COLO668 (cell line): ENCODE data around the gene IL36G.

ENCODE experiments used
- DNase-seq: peaks from one replicate; lab custom pipeline; 2025; ENCODE audit not compliant: unreplicated experiment; lab: John Stamatoyannopoulos, UW

IL36G gene

GRCh38 chr2:113015655-113016054 lies 37.8 kb downstream of the IL36G start:
- DNase-seq: no peak

DNA sequence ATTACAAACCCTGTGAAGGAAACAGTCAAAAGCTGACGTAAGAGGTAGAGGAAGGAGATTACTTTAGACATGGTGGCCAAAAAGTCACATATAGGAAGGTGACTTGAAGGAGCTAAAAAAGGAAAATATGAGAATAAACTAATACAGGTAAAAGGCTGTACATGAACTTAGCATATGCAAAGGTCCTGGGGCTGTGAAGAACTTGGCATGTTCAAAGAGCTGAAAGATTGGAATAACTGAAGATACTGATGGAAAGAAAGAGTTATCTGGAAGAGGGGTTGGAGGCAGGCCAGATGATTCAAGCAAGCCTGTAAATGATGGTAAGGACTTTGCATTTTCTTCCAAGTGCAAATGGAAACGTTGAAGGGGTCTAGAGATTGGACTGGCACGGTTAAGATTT lies 40.7 kb downstream of the IL36G start:
- no peak for DNase-seq

DNA sequence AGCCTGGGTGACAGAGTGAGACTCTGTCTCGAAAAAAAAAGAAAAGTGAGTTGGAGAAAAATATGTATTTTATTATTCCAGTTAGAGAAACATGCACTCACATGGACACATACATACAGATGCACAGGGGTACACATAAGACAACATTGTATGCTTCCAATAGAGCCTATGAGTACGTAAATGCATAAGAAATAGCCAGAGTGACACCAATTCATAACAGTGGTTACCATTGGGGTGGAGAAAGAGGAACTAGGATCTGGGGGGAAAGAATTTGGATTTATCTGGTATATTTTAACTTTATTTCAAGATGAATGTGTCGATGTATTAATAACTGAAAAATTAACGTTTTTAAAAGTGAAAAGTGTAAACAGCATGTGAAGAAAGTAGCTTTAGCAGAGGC lies 43.5 kb downstream of the IL36G start:
- no peak for DNase-seq

DNA sequence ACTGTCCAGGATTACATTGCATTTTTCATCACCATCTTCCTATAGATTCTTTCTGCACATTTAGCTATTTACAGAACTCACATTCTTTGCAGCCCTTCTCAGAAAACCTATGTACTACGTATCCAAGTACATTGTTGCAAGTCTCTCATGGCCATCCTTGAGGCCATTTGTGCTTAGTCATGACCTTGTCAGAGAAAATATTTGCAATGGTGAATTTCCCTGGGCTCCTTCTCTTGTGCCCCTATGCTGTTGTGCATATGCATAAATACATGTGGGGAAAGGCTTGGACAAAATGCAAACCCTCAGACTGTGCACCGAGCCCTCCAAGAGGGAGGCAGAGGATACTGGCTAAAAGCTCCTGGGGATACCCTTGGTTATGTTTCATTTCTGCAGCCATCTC lies 47.0 kb downstream of the IL36G start:
- DNase-seq: no peak

DNA sequence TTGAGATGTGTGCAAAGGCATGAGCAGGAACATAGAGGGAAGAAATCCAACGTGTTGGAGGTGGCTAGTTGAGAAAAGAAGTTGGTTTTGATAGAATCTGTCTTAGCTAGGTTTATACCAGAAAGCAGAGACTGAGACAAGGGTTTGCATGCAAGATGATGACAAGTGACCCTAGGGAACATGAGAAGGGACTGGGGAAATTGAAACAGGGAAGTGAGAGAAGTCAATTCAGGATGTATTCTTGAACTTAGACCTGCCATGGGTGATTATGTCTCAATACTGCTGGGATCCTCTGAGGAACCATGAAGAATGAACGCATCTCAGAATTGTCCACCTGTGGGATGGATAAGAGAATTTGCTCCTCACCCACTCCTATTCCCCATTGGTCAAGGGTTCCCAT lies 47.9 kb downstream of the IL36G start:
- no peak for DNase-seq

- DNase-seq: no peak
These were observed 49.9 kb downstream of the IL36G start for GRCh38 chr2:113027691-113028090.

GRCh38 chr2:113028112-113028511 lies 50.3 kb downstream of the IL36G start:
- no peak for DNase-seq

GRCh38 chr2:113032737-113033136 lies 54.9 kb downstream of the IL36G start:
- DNase-seq: no peak

DNA sequence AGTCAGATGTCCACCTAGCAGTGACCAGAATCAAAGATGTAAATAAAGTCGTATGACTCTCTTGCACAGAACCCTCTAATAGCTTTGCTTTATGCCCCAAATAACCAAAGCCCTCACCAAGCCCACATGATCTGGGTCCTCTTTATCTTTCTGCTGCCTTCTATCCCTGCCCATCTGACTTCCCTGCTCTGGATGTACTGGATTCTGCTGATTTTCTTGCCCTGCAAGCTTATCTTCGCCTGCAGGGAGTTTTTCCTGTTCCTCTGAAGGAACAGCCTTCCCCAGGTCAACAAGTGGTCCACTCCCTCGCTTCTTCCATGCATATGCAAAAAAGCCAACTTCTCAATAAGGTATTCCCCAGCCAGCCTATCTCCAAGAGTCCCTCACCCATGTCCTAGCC lies 56.2 kb downstream of the IL36G start:
- DNase-seq: no peak
